ENCODE data around the gene HAUS3. TPM values are rescaled to one million over a fixed set of nuclear protein-coding genes. Genes with fewer than 3 reads are reported as not detected.

HAUS3 gene
- total RNA-seq, 1 experiment from 2014 or later, result 18.0 TPM

- no peak for DNase-seq
- no peak overlapping the region for H2BK20ac ChIP-seq (ENCODE audit: low read depth, low read length, poor library complexity, severe bottlenecking)
- no peaks in the 10 kb centered on the region for H4K20me1 ChIP-seq (ENCODE audit: control insufficient read depth, insufficient read depth, insufficient read length)
- no peak overlapping the region for H3K18ac ChIP-seq (ENCODE audit: insufficient read length, low read depth, low read length)
- no peak overlapping the region for H4K8ac ChIP-seq (replicated peaks; ENCODE audit: insufficient read length, low read depth, low read length)
- no peak overlapping the region for H2BK5ac ChIP-seq (ENCODE audit: insufficient read length, low read length)
- no peaks in the 10 kb centered on the region for H3K79me2 ChIP-seq (ENCODE audit: insufficient read depth, low read length)
- no peak overlapping the region for H2AK5ac ChIP-seq (ENCODE audit: insufficient read length, low read length)
- no peak overlapping the region for H4K91ac ChIP-seq (ENCODE audit: insufficient read length, low read depth, low read length)
- H3K27ac ChIP-seq (ENCODE audit: insufficient read length, low read depth, low read length), result no peak overlapping the region
- Mint-ChIP-seq H3K9me3 (no peaks in the 10 kb centered on the region), H3K27me3 (ENCODE audit: low read depth) (no peaks in the 10 kb centered on the region), H3K4me3 (no peak overlapping the region), H3K36me3 (ENCODE audit: insufficient read depth in 1 of 3, low read depth in 3 of 3) (no peaks in the 10 kb centered on the region), H3K4me1 (peaks cover under 1 to 3% of the 10 kb centered on the region in 2 experiments; a peak in 2 of 4 replicates), H3K27ac (no peak overlapping the region)
- H3K9me3 ChIP-seq (ENCODE audit: control insufficient read depth, low read depth, low read length), result no peaks in the 10 kb centered on the region
- no peak overlapping the region for H3T11ph ChIP-seq (ENCODE audit: low read length)
- H2AFZ ChIP-seq (ENCODE audit: low read length), result no peak overlapping the region
- no peak overlapping the region for H3K23ac ChIP-seq (ENCODE audit: insufficient read length, low read depth, low read length)
- WGBS (ENCODE audit: extremely low coverage, insufficient read length, low lambda C conversion rate), result no CpG with 5 or more reads among the region's 7 CpGs
- no peaks in the 10 kb centered on the region for H3K27me3 ChIP-seq (ENCODE audit: insufficient read depth, low read length)
- H3K4me1 ChIP-seq (ENCODE audit: insufficient read depth, low read length), result no peaks in the 10 kb centered on the region
- H3K4ac ChIP-seq (ENCODE audit: low read depth, low read length), result no peak overlapping the region
- H3K56ac ChIP-seq (ENCODE audit: insufficient read length, low read depth, low read length), result no peak overlapping the region
- no peak overlapping the region for H2BK15ac ChIP-seq (ENCODE audit: low read depth, low read length)
- H3K79me1 ChIP-seq (ENCODE audit: insufficient read depth, low read depth, low read length, poor library complexity, severe bottlenecking), result no peaks in the 10 kb centered on the region
- no peak overlapping the region for H4K5ac ChIP-seq (ENCODE audit: insufficient read length, low read depth, low read length)
- TF ChIP-seq, protein P1, sequence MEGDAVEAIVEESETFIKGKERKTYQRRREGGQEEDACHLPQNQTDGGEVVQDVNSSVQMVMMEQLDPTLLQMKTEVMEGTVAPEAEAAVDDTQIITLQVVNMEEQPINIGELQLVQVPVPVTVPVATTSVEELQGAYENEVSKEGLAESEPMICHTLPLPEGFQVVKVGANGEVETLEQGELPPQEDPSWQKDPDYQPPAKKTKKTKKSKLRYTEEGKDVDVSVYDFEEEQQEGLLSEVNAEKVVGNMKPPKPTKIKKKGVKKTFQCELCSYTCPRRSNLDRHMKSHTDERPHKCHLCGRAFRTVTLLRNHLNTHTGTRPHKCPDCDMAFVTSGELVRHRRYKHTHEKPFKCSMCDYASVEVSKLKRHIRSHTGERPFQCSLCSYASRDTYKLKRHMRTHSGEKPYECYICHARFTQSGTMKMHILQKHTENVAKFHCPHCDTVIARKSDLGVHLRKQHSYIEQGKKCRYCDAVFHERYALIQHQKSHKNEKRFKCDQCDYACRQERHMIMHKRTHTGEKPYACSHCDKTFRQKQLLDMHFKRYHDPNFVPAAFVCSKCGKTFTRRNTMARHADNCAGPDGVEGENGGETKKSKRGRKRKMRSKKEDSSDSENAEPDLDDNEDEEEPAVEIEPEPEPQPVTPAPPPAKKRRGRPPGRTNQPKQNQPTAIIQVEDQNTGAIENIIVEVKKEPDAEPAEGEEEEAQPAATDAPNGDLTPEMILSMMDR (conservative IDR thresholded peaks at IDR 0.05), result no peak
- H3K23me2 ChIP-seq (ENCODE audit: insufficient read length, low read depth, low read length, poor library complexity, severe bottlenecking), result no peaks in the 10 kb centered on the region
- H2BK12ac ChIP-seq (ENCODE audit: insufficient read length, low read depth, low read length), result no peak overlapping the region
- no peak overlapping the region for H3K9ac ChIP-seq (ENCODE audit: extremely low read depth, insufficient read length, low read length)
- H3K14ac ChIP-seq (ENCODE audit: insufficient read depth, low read length), result no peak overlapping the region
- no peak overlapping the region for H2BK120ac ChIP-seq (ENCODE audit: low read depth, low read length, poor library complexity, severe bottlenecking)
- H3K4me2 ChIP-seq (ENCODE audit: insufficient read depth, insufficient read length, low read length), result no peak overlapping the region
Measured at GRCh38 chr4:2193326-2193725, 48.6 kb downstream of the HAUS3 start.
